NCI-H82 treated with DMSO at 0.1 percent for 48 hours (cell line): Measurements from ENCODE around the gene BIRC7.

Source experiments
- DNase-seq: peaks from one replicate; lab custom pipeline; 2025; ENCODE audit not compliant: unreplicated experiment; lab: John Stamatoyannopoulos, UW

Gene BIRC7

DNA sequence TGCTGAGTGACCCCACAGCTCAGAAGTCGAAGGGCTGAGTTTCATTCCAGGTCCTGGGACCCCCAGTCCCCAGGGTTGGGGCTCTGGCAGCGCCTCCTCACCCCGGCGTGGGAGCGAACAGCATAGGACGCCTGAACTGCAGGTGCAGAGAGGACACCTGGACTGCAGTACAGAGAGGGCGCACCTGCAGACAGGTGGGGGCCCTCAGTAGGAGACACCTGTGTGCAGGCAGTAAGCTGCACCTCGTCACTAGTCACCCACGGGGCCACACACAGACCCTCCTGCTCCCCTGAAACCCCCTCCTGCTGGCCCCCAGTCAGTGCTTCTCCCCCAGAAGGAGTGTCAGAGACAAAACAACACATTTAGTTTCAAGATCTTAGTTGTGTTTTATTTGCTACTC is 27.1 kb downstream of the BIRC7 start:
- no peak for DNase-seq

GRCh38 chr20:63264000-63264399 is 28.3 kb downstream of the BIRC7 start:
- DNase-seq = no peak

GRCh38 chr20:63264519-63264918 is 28.8 kb downstream of the BIRC7 start:
- DNase-seq = no peak

GRCh38 chr20:63265891-63266515 is 30.3 kb downstream of the BIRC7 start:
- DNase-seq = no peak

- DNase-seq = no peak
These were observed 32.0 kb downstream of the BIRC7 start for GRCh38 chr20:63267691-63268090.

- no peak for DNase-seq
These were observed 32.6 kb downstream of the BIRC7 start for GRCh38 chr20:63268256-63268655.

- DNase-seq = no peak
These were observed 33.1 kb downstream of the BIRC7 start for GRCh38 chr20:63268671-63269439.

DNA sequence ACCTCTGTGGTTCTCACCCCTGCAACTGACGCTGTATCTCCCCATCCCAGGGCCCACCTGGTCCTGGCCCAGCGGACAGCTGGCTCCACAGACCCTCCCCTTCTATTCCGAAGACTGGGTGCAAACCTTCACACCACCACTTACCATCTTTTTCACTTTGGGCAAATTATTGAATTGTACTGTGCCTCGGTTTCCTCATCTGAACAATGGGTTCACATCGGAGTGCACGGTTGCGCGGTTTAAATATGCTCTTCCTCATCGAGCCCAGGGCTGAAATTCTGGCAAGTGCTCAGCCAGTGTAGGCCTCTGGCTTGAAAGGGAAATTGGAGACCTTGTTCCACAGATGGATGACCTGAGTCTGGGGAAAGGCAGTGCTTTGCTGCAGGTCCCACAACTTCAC is 34.0 kb downstream of the BIRC7 start:
- DNase-seq = no peak

- DNase-seq = no peak
These were observed 35.1 kb downstream of the BIRC7 start for GRCh38 chr20:63270606-63271325.

- peak; percentile 63 for DNase-seq
These were observed 36.7 kb downstream of the BIRC7 start, which contains the start of gene ARFGAP1 for GRCh38 chr20:63272105-63273058. Gene ARFGAP1 (plus strand): TSS chr20:63272813. CDS start chr20:63275581, 2,768 bp downstream.

DNA sequence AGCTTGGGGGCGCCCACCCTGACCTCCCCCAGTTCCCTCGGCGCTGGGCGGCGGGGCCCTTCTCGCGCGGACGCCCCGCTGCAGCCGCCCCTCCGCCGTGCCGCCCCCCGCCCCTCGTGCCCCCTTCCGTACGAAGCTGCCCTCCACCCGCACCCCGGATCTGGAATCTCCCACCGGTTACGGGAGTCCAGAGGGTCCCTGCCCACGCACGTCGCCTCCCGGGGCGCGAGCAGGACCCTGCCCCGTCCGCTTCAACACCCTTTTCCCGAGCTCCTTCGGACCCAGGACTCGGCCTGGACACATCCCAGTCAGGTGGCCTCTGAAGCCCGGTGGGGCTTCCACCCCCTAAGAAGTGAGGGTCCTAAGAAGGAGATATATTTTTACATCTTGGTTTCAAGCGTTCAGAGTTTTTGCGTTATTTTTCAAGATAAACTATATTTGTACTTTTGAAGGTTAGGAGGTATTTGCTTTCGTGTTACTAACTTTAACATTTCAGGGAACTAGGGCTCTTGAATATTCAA is 37.4 kb downstream of the BIRC7 start:
- no peak for DNase-seq

GRCh38 chr20:63273635-63274380 is 38.1 kb downstream of the BIRC7 start:
- DNase-seq = no peak

- DNase-seq = no peak
These were observed 38.9 kb downstream of the BIRC7 start for GRCh38 chr20:63274381-63275228.

DNA sequence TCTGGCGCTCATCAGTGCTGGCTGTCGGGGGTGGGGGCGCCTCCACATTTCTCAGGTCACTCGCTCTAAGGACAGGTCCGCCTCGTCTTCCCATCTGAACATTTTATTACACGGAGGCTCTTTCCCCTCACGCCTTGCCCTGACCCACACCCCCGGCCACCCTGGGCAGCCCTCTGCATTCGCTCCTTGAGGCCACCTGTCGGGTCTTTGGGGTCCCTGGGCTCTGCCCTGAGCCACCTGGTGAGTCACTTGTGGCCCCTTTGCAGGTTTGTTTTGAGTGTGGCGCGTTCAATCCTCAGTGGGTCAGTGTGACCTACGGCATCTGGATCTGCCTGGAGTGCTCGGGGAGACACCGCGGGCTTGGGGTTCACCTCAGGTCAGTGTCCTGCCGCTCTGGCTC is 40.1 kb downstream of the BIRC7 start:
- no peak for DNase-seq

DNA sequence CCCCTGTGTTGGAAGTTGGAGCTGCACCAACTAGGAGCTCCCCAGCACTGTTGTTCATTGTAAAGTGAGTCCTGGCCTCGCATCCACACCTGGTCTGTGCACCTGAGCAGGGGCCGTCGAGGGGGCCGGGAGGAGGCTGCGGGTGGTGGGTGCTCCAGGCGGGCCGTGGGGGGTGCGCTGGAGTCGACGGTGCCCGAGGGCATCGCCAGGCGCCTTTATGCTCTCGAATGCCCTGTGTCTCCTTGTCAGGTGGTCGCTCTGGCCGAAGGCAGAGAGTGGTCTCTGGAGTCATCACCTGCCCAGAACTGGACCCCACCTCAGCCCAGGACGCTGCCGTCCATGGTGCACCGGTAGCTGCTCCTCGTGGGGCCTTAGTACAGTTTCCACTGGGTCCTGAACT is 41.3 kb downstream of the BIRC7 start:
- DNase-seq = no peak

- DNase-seq = no peak
These were observed 42.0 kb downstream of the BIRC7 start for GRCh38 chr20:63277466-63278272.

DNA sequence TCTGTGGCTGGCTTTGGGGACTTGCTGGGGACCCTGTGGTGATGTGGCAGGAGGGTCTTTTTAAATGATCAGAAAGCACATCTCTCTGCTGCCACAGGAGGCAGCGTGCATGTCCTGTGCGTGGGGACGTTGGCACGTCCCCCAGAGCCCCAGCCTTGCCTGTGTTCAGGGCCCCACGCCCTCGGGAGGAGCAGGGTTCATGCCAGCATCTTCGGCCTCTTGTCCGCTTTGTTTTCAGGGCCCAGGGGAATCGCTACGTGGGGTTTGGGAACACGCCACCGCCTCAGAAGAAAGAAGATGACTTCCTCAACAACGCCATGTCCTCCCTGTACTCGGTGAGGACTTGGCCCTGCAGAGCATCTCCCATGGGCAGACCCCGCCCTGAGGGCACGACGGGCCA is 43.0 kb downstream of the BIRC7 start:
- DNase-seq = no peak

- DNase-seq = no peak
These were observed 44.2 kb downstream of the BIRC7 start for GRCh38 chr20:63279931-63280330.
